OCI-M1 (cell line): ENCODE results near the gene LITAFD.
A peak's percentile ranks its signal among the peaks of the same experiment; 100 is the strongest.

Source experiments
- DNase-seq: peaks from one replicate; lab custom pipeline; 2025; lab: John Stamatoyannopoulos, UW

Gene LITAFD

DNA sequence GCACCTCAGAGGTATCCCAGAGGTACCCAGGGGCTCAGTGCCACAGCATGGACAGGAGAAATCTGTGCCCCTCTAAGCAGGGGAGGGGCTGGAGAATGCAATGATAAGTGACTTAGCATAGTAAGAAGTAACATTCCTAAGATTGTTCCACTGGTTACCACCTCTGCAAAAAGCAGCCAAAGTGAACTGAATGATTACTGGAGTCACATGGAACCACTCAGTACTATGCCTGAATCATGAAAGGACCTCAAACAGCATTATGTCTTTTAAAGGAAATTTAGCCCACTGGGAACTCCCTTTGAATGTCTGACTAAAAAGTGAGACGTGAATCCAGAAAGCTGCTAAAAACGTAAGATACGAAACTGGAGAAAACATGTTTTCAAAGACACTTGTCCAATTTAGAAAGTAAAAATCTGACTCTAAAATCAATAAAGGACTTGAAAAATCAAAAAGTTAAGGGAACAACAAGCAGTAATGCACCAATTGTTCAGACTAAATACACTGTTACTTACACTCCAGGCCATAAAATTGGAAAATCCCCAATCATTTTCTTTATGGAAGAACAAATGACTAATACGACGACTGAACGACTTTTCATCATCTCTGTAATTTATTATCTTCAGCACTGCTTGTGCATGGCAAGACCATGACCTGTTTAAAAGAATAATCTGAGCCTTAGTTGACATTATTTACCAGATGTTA is 38.6 kb downstream of the LITAFD start:
- DNase-seq = no peak

DNA sequence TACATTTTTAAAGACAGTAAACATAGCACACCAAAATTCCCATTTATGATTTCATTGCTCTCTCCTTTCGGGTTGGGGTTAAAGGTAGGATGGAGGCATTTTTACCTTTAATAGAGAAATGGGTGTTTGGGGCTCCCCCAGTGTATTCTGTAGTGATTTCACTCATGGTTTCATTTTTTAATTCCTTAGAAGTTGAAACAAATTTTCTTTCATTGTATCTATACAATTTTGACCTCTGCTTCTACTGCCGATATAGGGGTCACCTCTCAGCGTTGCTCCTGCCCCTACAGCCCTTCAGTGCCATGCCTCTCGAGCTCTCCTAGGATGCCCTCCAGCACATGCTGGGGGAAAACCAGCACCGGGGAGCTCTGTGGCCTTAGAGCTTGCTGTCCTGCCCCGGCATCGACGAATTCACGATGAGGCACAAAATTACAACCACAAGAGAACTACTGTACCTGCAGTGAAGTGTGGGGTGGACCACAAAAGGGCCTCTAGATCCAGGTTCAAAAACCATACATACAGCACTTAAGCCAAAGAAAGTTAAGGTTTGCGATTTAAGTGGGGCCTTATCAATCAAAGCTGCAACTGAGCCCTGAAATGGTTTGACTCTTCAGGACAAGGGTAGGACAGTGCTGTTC is 39.3 kb downstream of the LITAFD start:
- no peak for DNase-seq

DNA sequence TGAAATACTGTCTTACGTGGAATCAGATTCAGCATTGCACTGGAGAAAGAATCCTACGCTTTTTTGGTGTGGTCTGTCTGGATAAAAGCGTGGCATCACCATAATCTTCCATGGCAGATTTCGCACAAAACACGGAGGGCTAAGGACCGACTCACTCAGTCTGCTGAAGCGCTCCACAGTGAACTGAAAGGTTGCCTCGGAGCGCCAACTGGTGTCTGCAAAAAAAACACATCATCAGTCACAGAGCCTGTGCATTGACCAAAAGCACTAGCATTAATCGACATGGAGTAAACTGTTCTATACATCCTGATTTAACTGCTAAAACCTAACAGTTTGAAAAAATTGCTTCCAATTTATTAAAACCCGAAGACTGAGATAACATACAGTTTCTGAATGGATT is 41.0 kb downstream of the LITAFD start:
- DNase-seq = no peak

DNA sequence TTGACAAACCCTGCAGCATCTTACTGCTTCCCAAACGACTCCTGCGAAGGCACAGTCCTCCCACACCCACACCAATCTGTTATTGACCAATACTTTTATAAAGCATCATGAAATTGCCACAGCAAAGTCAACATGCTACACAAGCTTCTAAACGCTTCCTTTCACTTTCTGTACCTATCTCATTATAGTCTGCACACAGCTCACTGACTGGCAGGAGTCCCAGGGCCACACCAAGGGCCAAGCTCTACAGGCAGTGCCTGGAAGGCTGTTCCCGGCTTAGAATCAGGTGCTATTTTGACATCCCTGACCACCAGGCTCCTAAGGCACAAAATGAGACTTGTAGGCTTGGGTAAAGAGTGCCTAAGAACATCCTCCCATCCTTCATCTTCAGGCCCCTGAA is 42.1 kb downstream of the LITAFD start:
- DNase-seq = no peak

DNA sequence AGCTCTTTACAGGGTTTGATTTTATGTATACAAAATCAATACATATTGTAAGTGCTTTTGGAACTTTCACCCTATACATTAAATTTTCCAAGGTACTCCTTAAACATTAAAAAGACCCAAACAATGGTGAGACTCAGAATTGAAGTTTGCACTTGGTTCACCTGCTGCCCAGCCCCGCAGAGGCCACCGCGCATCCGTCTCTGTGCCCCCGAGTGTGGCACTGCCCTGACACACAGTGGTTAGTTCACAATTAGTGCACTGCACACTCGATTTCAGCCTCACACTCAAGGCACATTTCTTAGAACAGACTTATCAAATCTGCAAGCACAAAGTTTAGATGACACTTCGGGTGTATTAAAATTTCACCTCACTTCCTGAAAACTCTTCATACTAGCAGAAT is 43.3 kb downstream of the LITAFD start:
- DNase-seq = no peak

DNA sequence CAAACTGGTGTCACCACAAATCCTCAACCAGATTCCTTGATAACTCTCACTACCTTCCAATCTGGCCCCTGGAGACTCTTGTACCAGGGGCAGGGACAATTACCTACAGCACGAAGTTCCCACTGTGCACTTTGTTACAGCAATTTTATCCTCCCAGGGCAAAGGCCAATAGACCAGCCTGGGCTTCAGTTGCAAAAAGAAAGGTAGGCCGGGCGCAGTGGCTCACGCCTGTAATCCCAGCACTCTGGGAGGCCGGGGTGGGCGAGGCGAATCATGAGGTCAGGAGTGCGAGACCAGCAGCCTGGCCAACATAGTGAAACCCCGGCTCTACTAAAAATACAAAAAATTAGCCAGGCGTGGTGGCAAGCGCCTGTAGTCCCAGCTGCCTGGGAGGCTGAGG is 44.7 kb downstream of the LITAFD start:
- no peak for DNase-seq

DNA sequence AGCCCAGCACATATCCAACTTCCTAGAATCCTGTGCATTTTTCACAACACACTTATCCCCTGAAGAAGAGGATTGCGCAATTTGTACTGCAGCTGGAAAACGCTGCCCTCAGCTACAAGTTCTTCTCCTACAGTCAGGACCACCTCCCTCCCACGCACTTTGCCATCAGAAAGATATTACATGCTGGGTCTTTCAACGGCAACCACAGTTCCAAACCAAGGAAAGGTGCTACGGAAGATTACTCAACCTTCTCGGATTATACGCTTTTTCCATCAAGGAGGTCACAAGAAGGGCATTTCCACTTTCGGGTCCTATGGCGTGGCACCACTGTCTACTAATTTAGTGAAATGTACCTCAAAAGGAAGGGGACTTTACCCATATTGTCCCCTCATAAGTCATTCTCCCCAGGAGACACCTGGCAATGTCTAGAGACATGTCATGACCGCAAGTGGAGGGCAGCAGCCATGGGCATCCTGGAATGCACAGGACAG is 46.4 kb downstream of the LITAFD start:
- peak; percentile 56 for DNase-seq

DNA sequence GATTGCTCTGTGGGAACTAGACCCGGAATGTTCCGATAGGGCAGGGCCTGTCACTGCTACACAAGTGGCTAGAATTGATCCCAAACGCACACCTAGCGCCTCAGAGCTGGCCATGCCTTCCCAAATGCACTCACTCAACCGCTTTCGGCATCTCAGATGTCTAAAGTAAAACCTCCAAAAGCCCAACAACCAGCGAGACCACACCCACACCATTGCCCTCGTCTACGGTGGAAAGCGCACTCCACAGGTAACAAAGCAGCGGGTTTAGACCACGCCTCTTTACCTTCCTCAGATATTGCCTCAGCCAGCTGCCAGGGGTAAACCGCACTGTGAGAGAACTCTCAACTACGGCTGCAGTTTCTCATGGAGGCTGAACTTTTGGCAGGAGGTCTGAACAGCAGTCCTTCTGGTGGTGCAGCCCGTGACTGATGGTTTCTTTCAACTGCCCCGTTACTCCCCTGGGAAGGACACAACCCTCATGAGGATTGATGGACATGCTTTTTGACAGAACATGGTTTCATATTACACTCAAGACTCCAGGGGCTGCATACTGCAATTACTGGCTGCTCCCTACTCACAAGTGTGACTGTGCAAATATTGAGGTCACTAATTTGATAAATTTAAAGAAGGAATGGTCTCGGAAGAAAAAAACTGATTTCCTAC is 47.1 kb downstream of the LITAFD start:
- DNase-seq = no peak

DNA sequence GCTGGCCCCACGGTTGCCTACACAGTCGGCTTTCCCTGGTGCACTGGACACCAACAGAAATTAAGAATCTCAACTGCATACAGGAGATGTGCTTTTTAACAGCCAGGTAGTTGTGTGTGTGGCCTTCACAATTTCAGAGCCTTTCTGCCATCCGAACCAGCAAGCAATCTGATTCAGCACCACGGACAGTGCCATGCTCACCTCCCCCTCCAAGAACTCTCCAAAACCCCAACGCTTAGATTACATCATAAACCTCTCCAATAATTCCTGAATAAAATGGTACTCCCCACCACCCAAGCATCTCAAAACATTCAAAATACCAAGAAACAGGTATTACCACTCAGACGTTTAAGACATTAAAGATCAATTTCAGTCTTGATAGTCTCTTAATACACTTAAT is 49.7 kb downstream of the LITAFD start:
- DNase-seq = peak; percentile 48

DNA sequence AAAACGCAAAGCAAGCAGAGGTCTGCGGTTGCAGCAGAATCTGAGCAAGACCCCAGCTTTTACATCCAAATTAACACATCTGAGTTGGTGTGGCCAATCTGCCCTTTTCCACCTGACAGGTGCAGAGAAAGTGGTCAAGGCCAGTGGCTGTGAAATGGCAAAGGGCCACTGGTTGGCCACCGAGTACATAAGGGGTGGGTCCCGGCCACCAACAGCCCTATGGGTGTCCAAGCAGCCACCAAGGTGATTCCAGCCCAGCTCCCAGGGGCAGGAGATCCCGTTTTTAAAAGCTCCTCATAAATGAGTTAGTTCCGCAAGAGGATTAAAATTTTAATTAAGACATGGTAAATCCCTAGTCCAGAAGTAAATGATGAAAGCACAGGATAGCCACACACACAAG is 52.5 kb downstream of the LITAFD start:
- DNase-seq = no peak
